GM12878 (cell line): Measurements from ENCODE around the gene SLC8B1. TPM values are rescaled to one million over a fixed set of nuclear protein-coding genes. Genes with fewer than 3 reads are reported as not detected.

ENCODE experiments used
- ATAC-seq: fragments of 200-7000 bp; cut with Tn5 transposase; 3 replicates; pipeline ENCODE4 v1.9.1; 2020; ENCODE audit warnings: mild to moderate bottlenecking, moderate library complexity
- BruUV-seq: library from RNA; stranded (reverse); fragments of 400-500 nt; replicated peaks from 2 replicates; lab custom pipeline; 2021; lab: Mats Ljungman, UMichigan
- CTCF ChIA-PET: fragments of 300-600 bp; sonication (Branson Sonifier 250); formaldehyde crosslinking; extraction: SDS; loops from one replicate; lab custom pipeline; 2021; ENCODE audit warnings: inconsistent platforms; lab: Yijun Ruan, JAX
- POLR2A ChIA-PET: fragments of 350-600 bp; formaldehyde crosslinking; extraction: SDS; loops from one replicate; lab custom pipeline; 2021; ENCODE audit warnings: inconsistent platforms; lab: Charles Lee
- RAD21 ChIA-PET: fragments of 300-600 bp; sonication (Branson Sonifier 250); formaldehyde crosslinking; loops from one replicate; lab custom pipeline; 2023; ENCODE audit warnings: antibody characterized with exemption; ENCODE audit not compliant: unreplicated experiment; lab: Charles Lee
- SMC1A ChIA-PET: fragments of 300-600 bp; sonication (Branson Sonifier 250); formaldehyde crosslinking; loops from one replicate; lab custom pipeline; 2023; ENCODE audit not compliant: unreplicated experiment, uncharacterized antibody; lab: Charles Lee
- DNase-seq: peaks from one replicate; pipeline ENCODE4 v3.0.0-alpha.2; 2011; ENCODE audit warnings: low read depth, low spot score
- FAIRE-seq: peaks from 3 replicates; lab custom pipeline; 2011; peaks lifted over from hg19 to GRCh38; lab: Jason Lieb, UNC
- H2AFZ ChIP-seq: 2 replicates; pipeline ENCODE4 v1.6.0; 2011; ENCODE audit warnings: low read depth, low read length, control low read depth; ENCODE audit not compliant: control insufficient read depth
- H3K27ac ChIP-seq: 2 replicates; pipeline ENCODE4 v1.5.1; 2011; ENCODE audit warnings: control low read depth; ENCODE audit not compliant: control insufficient read depth, insufficient read depth
- H3K27me3 ChIP-seq, 2 experiments: replicated peaks in 1 of 2; 2 replicates each; pipeline versions ENCODE4 v1.6.0 to v1.6.1; 2011; ENCODE audit warnings: low read length in 1 of 2; ENCODE audit not compliant: control insufficient read depth in 2 of 2, insufficient read depth in 2 of 2
- H3K36me3 ChIP-seq, 2 experiments: 2 replicates each; pipeline ENCODE4 v1.5.1; 2011; ENCODE audit warnings: low read length in 1 of 2; ENCODE audit not compliant: control insufficient read depth in 2 of 2, insufficient read depth in 2 of 2
- H3K4me1 ChIP-seq: 2 replicates; pipeline ENCODE4 v1.6.1; 2011; ENCODE audit warnings: mild to moderate bottlenecking, low read length, moderate library complexity, mixed read lengths; ENCODE audit not compliant: control insufficient read depth, insufficient read depth
- H3K4me2 ChIP-seq: 2 replicates; pipeline ENCODE4 v1.6.0; 2011; ENCODE audit warnings: control low read depth; ENCODE audit not compliant: control insufficient read depth, insufficient read depth
- H3K4me3 ChIP-seq: fragments of 200-600 bp; sonication (generic); 2 replicates; pipeline ENCODE4 v1.5.1; 2016
- H3K79me2 ChIP-seq: 2 replicates; pipeline ENCODE4 v1.6.0; 2011; ENCODE audit warnings: low read length; ENCODE audit not compliant: control insufficient read depth, insufficient read depth
- H3K9ac ChIP-seq: 2 replicates; pipeline ENCODE4 v1.8.0; 2011; ENCODE audit warnings: low read length, control low read depth, mixed read lengths; ENCODE audit not compliant: control insufficient read depth, insufficient read depth
- H3K9me3 ChIP-seq: replicated peaks from 3 replicates; pipeline ENCODE4 v1.5.1; 2011; ENCODE audit warnings: mild to moderate bottlenecking, low read length; ENCODE audit not compliant: control insufficient read depth, insufficient read depth
- H4K20me1 ChIP-seq: 2 replicates; pipeline ENCODE4 v1.6.0; 2011; ENCODE audit not compliant: control insufficient read depth, insufficient read depth
- ATF7 ChIP-seq: fragments of 450-650 bp; IDR thresholded peaks from 2 replicates; pipeline ENCODE4 v1.6.1; 2016; ENCODE audit warnings: low read depth, mild to moderate bottlenecking
- BCL11A ChIP-seq: IDR thresholded peaks from 2 replicates; pipeline ENCODE4 v1.6.1; 2011; ENCODE audit warnings: low read depth, low read length
- CBX3 ChIP-seq: fragments of 200-600 bp; sonication (generic); IDR thresholded peaks from 2 replicates; pipeline ENCODE4 v1.6.1; 2016; ENCODE audit warnings: low read depth, borderline replicate concordance
- CBX5 ChIP-seq: sonication (generic); IDR thresholded peaks from 2 replicates; pipeline ENCODE4 v1.6.1; 2016; ENCODE audit warnings: low read depth, moderate library complexity, mild to moderate bottlenecking, inconsistent platforms
- CEBPB ChIP-seq, 2 experiments: fragments of 150-350 bp in 1 of 2; IDR thresholded peaks; 2 replicates each; pipeline ENCODE4 v1.6.1; 2012 to 2014; ENCODE audit warnings: low read depth in 2 of 2, low read length in 2 of 2, borderline replicate concordance in 1 of 2, inconsistent platforms in 1 of 2
- EZH2 ChIP-seq: IDR thresholded peaks from 2 replicates; pipeline ENCODE4 v1.6.1; 2012; ENCODE audit warnings: low read depth, mild to moderate bottlenecking, control low read depth, inconsistent platforms, low read length, borderline replicate concordance; ENCODE audit not compliant: control insufficient read depth
- FOXK2 ChIP-seq: fragments of 450-650 bp; IDR thresholded peaks from 2 replicates; pipeline ENCODE4 v1.6.1; 2017; ENCODE audit warnings: mild to moderate bottlenecking, moderate library complexity
- KLF5 ChIP-seq: fragments of 450-650 bp; IDR thresholded peaks from 2 replicates; pipeline ENCODE4 v1.6.1; 2014; ENCODE audit warnings: mild to moderate bottlenecking; ENCODE audit not compliant: partially characterized antibody
- MEF2A ChIP-seq: IDR thresholded peaks from 2 replicates; pipeline ENCODE4 v1.6.1; 2011; ENCODE audit warnings: low read depth, mild to moderate bottlenecking, low read length, moderate library complexity; ENCODE audit not compliant: insufficient read depth
- NFYA ChIP-seq: IDR thresholded peaks from 2 replicates; pipeline ENCODE4 v1.6.1; 2011; ENCODE audit warnings: low read depth, mild to moderate bottlenecking, low read length, improper control_type of control experiment, borderline replicate concordance
- POU2F2 ChIP-seq: IDR thresholded peaks from 3 replicates; pipeline ENCODE4 v1.6.1; 2011; ENCODE audit warnings: low read depth, mild to moderate bottlenecking, low read length, borderline replicate concordance
- SMAD1 ChIP-seq: fragments of 450-650 bp; IDR thresholded peaks from 2 replicates; pipeline ENCODE4 v1.6.1; 2018; ENCODE audit warnings: mild to moderate bottlenecking, low read depth; ENCODE audit not compliant: partially characterized antibody
- SRF ChIP-seq, 2 experiments: IDR thresholded peaks; 2 replicates each; pipeline ENCODE4 v1.6.1; 2011; ENCODE audit warnings: low read depth in 2 of 2, low read length in 2 of 2, mild to moderate bottlenecking in 1 of 2, moderate library complexity in 1 of 2
- TCF7 ChIP-seq: IDR thresholded peaks from 2 replicates; pipeline ENCODE4 v1.6.1; 2014; ENCODE audit warnings: antibody characterized with exemption, borderline replicate concordance
- ZNF384 ChIP-seq: IDR thresholded peaks from 2 replicates; pipeline ENCODE4 v1.6.1; 2012; ENCODE audit warnings: low read depth, mild to moderate bottlenecking, low read length, improper control_type of control experiment, borderline replicate concordance
- WGBS: methylation state at CpG from one replicate; pipeline ENCODE4 v1.1.6; 2016; ENCODE audit warnings: low lambda C conversion rate; ENCODE audit not compliant: insufficient replicate concordance, insufficient coverage; ENCODE audit errors: missing lambda C conversion rate; 5-methylcytosine and 5-hydroxymethylcytosine counted together
- in situ Hi-C: fragments of 300-500 bp; cut with MboI; formaldehyde crosslinking; loops from 9 replicates; pipeline ENCODE4 v1.14.3; 2018; ENCODE audit warnings: mixed read lengths
- intact Hi-C: fragments of 100-400 bp; cut with micrococcal nuclease; formaldehyde crosslinking; loops from one replicate; pipeline ENCODE4 v1.14.2; 2022; ENCODE audit not compliant: unreplicated experiment
- polyA plus RNA-seq, 11 experiments: library from polyadenylated mRNA; depleted of rRNA in 4 of 11; unstranded in 6 of 11; stranded (reverse) in 5 of 11; fragments of >200 nt; fragmentation: Nextera tagmentation in 4 of 11; fragmentation: Illumina TruSeq in 1 of 11; extraction: Ambion mirVana in 4 of 11; extraction: Trizol in 1 of 11; gene quantifications; 1 replicate in 1 of 11; 2 replicates in 10 of 11; pipeline versions ENCODE4 v1.2.1 to v1.2.3, GENCODE V29; 2011 to 2016; ENCODE audit warnings: inconsistent platforms in 2 of 11, missing spikeins in 2 of 11, low read depth in 1 of 11
- total RNA-seq, 4 experiments: library from RNA; depleted of rRNA in 3 of 4; stranded (reverse); fragments of >200 nt in 3 of 4; fragmentation: Illumina TruSeq in 1 of 4; extraction: Trizol in 1 of 4; gene quantifications; 2 replicates each; pipeline versions ENCODE4 v1.2.1 to v1.2.3, GENCODE V29; 2013 to 2021
- TF ChIP-seq, protein P1 (sequence below): IDR thresholded peaks from 2 replicates; pipeline ENCODE4 v1.6.1; 2011; ENCODE audit warnings: low read depth, mild to moderate bottlenecking, low read length, moderate library complexity, borderline replicate concordance; ENCODE audit errors: extremely low read depth
- TF ChIP-seq, protein P2 (sequence below): IDR thresholded peaks from 2 replicates; pipeline ENCODE4 v1.6.1; 2011; ENCODE audit warnings: borderline replicate concordance, low read depth, mild to moderate bottlenecking, moderate library complexity, mixed read lengths, low read length; ENCODE audit not compliant: insufficient read depth; ENCODE audit errors: extremely low read length

Gene SLC8B1
- total and polyA plus RNA-seq, 10 of the 15 experiments (the other 5 are each of a cell fraction or from before 2014, with no cell fraction given), result 0.18 to 12.3 (median 6.8) TPM

- TF ChIP-seq, protein P1, sequence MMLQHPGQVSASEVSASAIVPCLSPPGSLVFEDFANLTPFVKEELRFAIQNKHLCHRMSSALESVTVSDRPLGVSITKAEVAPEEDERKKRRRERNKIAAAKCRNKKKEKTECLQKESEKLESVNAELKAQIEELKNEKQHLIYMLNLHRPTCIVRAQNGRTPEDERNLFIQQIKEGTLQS, result no peak
- TF ChIP-seq FOXK2 (no peak), CBX5 (no peak), ATF7 (no peak), EZH2 (no peak), BCL11A (no peak), ZNF384 (no peak), TCF7 (no peak), CBX3 (no peak), SRF (IDR thresholded peaks at IDR 0.05; ENCODE audit: low read depth in 2 of 2, low read length in 2 of 2) (no peak), KLF5 (no peak), MEF2A (no peak), SMAD1 (no peak), NFYA (no peak), POU2F2 (no peak), CEBPB (IDR thresholded peaks at IDR 0.05; ENCODE audit: borderline replicate concordance in 1 of 2, low read depth in 2 of 2, low read length in 2 of 2) (no peak)
- TF ChIP-seq, protein P2, sequence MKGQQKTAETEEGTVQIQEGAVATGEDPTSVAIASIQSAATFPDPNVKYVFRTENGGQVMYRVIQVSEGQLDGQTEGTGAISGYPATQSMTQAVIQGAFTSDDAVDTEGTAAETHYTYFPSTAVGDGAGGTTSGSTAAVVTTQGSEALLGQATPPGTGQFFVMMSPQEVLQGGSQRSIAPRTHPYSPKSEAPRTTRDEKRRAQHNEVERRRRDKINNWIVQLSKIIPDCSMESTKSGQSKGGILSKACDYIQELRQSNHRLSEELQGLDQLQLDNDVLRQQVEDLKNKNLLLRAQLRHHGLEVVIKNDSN, result no peak
- no peak overlapping the region for H3K27ac ChIP-seq
- POLR2A ChIA-PET, result no interaction called here
- ATAC-seq, result no peak
- intact Hi-C loops, result no loop called here
- peaks cover 4 to 5% of the 10 kb centered on the region in 2 experiments; a peak in 3 of 4 replicates for H3K36me3 ChIP-seq
- no peaks in the 10 kb centered on the region for H3K4me1 ChIP-seq
- H3K4me3 ChIP-seq, result no peak overlapping the region
- no peak for DNase-seq
- no peaks in the 10 kb centered on the region for H4K20me1 ChIP-seq
- CTCF ChIA-PET, result interaction anchor here (0.7 to 1.5 kb wide), 3 partner anchors 9 to 29 kb away, joined by 3 to 6 read pairs (median 5); no protein-coding TSS in a partner anchor
- no peaks in the 10 kb centered on the region for H3K79me2 ChIP-seq
- H3K9ac ChIP-seq, result no peak overlapping the region
- TSS peak; percentile 13 for BruUV-seq
- no peak for FAIRE-seq
- H2AFZ ChIP-seq, result no peak overlapping the region
- 95% methylated on average over 4 of the region's 4 CpGs for WGBS
- SMC1A ChIA-PET, result interaction anchor here (0.9 to 2.1 kb wide), 2 partner anchors 17 to 67 kb away, joined by 3 to 7 read pairs; no protein-coding TSS in a partner anchor
- peaks cover 5% of the 10 kb centered on the region for H3K9me3 ChIP-seq
- H3K27me3 ChIP-seq, result no peaks in the 10 kb centered on the region
- RAD21 ChIA-PET, result no interaction called here
- no peak overlapping the region for H3K4me2 ChIP-seq
- in situ Hi-C loops, result no loop called here
These were observed 80.6 kb downstream of the SLC8B1 start for GRCh38 chr12:113254298-113254697.
